Endothelial cell (in vitro differentiated cells): ENCODE measurements around the gene CCDC178. TPM values are rescaled to one million over a fixed set of nuclear protein-coding genes. Genes with fewer than 3 reads are reported as not detected.

Experiments used
- DNase-seq: peaks from one replicate; pipeline ENCODE4 v3.0.0; 2021; ENCODE audit warnings: low spot score
- H3K27ac Mint-ChIP-seq: one replicate; pipeline ENCODE4 v1.8.0; 2021; ENCODE audit warnings: mixed read lengths, inconsistent platforms; ENCODE audit not compliant: unreplicated experiment
- H3K27me3 Mint-ChIP-seq: one replicate; pipeline ENCODE4 v1.8.0; 2021; ENCODE audit warnings: mild to moderate bottlenecking, moderate library complexity, mixed read lengths, inconsistent platforms; ENCODE audit not compliant: unreplicated experiment
- H3K36me3 Mint-ChIP-seq: one replicate; pipeline ENCODE4 v1.8.0; 2021; ENCODE audit warnings: mild to moderate bottlenecking, low read depth, mixed read lengths, inconsistent platforms; ENCODE audit not compliant: unreplicated experiment
- H3K4me1 Mint-ChIP-seq: one replicate; pipeline ENCODE4 v1.8.0; 2021; ENCODE audit warnings: mild to moderate bottlenecking, mixed read lengths, inconsistent platforms; ENCODE audit not compliant: unreplicated experiment
- H3K4me3 Mint-ChIP-seq: one replicate; pipeline ENCODE4 v1.8.0; 2021; ENCODE audit warnings: mild to moderate bottlenecking, mixed read lengths, inconsistent platforms; ENCODE audit not compliant: unreplicated experiment
- H3K9me3 Mint-ChIP-seq: one replicate; pipeline ENCODE4 v1.8.0; 2021; ENCODE audit warnings: mixed read lengths, inconsistent platforms; ENCODE audit not compliant: unreplicated experiment
- total RNA-seq: library from RNA; stranded (reverse); fragmentation: NEBNext Ultra II Directional; extraction: Animal tissue kit (Norgen Biotek cat#: 25700); gene quantifications from one replicate; pipeline ENCODE4 v1.2.1, GENCODE V29; 2021; ENCODE audit not compliant: unreplicated experiment
- TF ChIP-seq, protein P1 (sequence below): fragments of 200-600 bp; sonication (generic); IDR thresholded peaks from one replicate; pipeline ENCODE4 v1.5.0; 2021; ENCODE audit warnings: antibody characterized with exemption; ENCODE audit not compliant: unreplicated experiment

CCDC178 gene
- total RNA-seq, 1 donor from 2014 or later = 5.3 TPM

DNA sequence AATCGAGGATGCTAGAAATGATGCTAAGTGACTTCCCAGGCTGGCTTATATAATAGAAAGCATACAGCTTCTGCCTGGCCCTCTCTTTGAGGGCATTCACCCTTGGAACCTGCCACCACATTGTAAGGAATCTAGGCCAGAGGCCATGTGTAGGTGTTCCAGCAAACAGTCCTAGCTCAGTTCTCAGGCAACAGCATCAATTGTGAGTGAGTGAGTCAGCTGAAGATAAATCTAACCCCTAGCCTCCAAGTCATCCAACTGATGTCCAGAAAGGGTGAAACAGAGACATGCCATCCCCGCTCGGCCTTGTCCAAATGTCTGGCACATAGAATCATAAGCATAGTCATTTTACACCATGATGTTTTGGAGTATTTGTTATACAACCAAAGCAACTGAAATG, 343.4 kb downstream of the CCDC178 start:
- H3K9me3 Mint-ChIP-seq = no peaks in the 10 kb centered on the region
- H3K27ac Mint-ChIP-seq = no peak overlapping the region
- TF ChIP-seq, protein P1, sequence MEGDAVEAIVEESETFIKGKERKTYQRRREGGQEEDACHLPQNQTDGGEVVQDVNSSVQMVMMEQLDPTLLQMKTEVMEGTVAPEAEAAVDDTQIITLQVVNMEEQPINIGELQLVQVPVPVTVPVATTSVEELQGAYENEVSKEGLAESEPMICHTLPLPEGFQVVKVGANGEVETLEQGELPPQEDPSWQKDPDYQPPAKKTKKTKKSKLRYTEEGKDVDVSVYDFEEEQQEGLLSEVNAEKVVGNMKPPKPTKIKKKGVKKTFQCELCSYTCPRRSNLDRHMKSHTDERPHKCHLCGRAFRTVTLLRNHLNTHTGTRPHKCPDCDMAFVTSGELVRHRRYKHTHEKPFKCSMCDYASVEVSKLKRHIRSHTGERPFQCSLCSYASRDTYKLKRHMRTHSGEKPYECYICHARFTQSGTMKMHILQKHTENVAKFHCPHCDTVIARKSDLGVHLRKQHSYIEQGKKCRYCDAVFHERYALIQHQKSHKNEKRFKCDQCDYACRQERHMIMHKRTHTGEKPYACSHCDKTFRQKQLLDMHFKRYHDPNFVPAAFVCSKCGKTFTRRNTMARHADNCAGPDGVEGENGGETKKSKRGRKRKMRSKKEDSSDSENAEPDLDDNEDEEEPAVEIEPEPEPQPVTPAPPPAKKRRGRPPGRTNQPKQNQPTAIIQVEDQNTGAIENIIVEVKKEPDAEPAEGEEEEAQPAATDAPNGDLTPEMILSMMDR = no peak
- H3K4me1 Mint-ChIP-seq = no peaks in the 10 kb centered on the region
- H3K4me3 Mint-ChIP-seq = no peak overlapping the region
- DNase-seq = no peak
- no peaks in the 10 kb centered on the region for H3K27me3 Mint-ChIP-seq
- H3K36me3 Mint-ChIP-seq = no peaks in the 10 kb centered on the region

DNA sequence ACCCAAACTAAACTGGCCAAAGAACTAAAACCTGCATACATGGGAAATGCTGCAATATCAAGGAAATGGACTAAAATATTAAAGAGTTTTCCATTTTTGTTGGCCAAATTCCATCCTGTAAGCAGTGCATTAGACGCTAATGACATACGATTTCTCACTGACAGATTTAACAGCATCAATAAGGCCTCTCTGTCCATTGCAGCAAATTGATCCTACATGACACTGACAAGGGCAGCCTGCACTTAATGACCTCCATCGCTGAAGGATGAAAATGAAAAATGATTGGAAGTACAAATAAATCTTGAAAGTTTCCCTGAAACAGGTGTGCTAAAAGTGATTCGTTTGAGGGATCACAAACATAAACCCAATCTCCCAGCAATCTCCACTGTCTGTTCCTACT, 350.1 kb downstream of the CCDC178 start:
- H3K4me3 Mint-ChIP-seq = no peak overlapping the region
- DNase-seq = no peak
- H3K4me1 Mint-ChIP-seq = no peaks in the 10 kb centered on the region
- no peaks in the 10 kb centered on the region for H3K36me3 Mint-ChIP-seq
- TF ChIP-seq, protein P1 = no peak
- H3K27me3 Mint-ChIP-seq = no peaks in the 10 kb centered on the region
- no peak overlapping the region for H3K27ac Mint-ChIP-seq
- no peaks in the 10 kb centered on the region for H3K9me3 Mint-ChIP-seq

GRCh38 chr18:33076601-33077000, 363.9 kb downstream of the CCDC178 start:
- TF ChIP-seq, protein P1 = no peak
- DNase-seq = no peak
- H3K27ac Mint-ChIP-seq = no peak overlapping the region

GRCh38 chr18:33074125-33074524, 366.4 kb downstream of the CCDC178 start:
- Mint-ChIP-seq H3K4me1 (no peaks in the 10 kb centered on the region), H3K36me3 (no peaks in the 10 kb centered on the region), H3K9me3 (no peaks in the 10 kb centered on the region), H3K4me3 (no peak overlapping the region), H3K27ac (no peak overlapping the region), H3K27me3 (peaks cover 1% of the 10 kb centered on the region)
- TF ChIP-seq, protein P1 = no peak
- no peak for DNase-seq

More at GRCh38 chr18:33076601-33077000, 363.9 kb downstream of the CCDC178 start:
- H3K27me3 Mint-ChIP-seq = peaks cover 1% of the 10 kb centered on the region
- H3K4me1 Mint-ChIP-seq = no peaks in the 10 kb centered on the region
- no peak overlapping the region for H3K4me3 Mint-ChIP-seq
- H3K9me3 Mint-ChIP-seq = no peaks in the 10 kb centered on the region
- no peaks in the 10 kb centered on the region for H3K36me3 Mint-ChIP-seq

- H3K4me3 Mint-ChIP-seq = no peak overlapping the region
- no peak for DNase-seq
- no peaks in the 10 kb centered on the region for H3K9me3 Mint-ChIP-seq
- no peak overlapping the region for H3K27ac Mint-ChIP-seq
- no peaks in the 10 kb centered on the region for H3K4me1 Mint-ChIP-seq
- no peaks in the 10 kb centered on the region for H3K36me3 Mint-ChIP-seq
- TF ChIP-seq, protein P1 = no peak
- H3K27me3 Mint-ChIP-seq = peaks cover 5% of the 10 kb centered on the region
Measured at GRCh38 chr18:33062834-33063364, 377.6 kb downstream of the CCDC178 start.
